SW480 (cell line): ENCODE results near the gene LTF.
A peak's percentile ranks its signal among the peaks of the same experiment; 100 is the strongest.

Experiments
- DNase-seq: peaks from one replicate; pipeline ENCODE4 v3.0.0-alpha.2; 2016; ENCODE audit warnings: low spot score

Gene LTF

DNA sequence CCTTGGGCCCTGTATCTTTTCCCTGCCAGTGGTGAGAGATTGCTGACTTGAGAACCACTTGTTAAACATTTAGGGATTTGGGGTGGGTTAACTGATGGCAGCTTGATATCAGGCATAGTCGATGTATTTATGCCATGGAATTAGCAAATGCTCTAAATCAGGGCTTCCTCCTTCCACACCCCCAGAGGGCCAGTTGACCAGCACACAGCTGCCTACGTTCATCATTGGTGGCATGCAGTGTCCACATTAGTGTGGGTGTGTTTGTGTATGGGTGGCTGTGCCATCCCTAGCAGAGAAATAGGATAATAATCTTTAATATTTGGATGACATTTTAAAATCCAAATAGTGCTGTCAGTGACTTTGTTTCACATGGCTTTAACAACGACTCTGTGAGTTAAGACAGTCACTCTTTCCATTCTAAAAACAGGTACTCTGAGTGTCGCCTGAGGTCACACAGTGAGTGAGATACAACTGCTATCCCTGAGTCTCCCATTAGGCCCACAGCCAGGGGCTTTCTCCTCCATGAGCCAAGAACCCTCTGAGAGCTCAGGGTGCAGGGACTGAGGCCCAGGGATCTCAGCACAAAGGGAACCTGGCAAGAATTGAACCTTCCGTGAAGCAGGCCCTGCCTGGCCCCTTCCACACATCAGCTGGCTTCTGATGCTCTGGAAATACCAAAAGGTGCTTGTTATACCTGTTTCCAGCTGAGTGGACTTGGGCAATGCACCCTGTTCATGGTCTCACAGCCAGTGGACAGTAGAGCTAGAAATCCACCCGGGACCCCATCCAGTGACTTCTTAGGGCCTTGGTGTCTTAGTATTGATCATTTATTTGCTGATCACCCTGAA lies 4.3 kb upstream of the LTF start:
- DNase-seq, result no peak

DNA sequence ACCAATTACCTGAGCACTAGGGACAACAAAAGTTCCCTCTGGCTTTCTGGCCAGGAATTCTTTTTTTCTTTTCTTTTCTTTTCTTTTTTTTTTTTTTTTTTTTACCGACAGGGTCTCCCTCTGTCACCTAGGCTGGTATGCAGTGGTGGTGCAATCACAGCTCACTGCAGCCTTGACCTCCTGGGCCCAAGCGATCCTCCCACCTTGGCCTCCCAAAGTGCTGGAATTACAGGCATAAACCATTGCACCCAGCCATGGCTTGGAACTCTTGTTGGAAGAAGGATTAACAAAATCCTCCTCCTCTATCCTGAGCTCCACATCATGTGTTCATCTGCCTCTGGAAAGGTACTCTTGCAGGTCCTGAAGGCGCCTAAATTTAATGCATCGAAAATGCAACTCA lies 2.9 kb upstream of the LTF start:
- no peak for DNase-seq

DNA sequence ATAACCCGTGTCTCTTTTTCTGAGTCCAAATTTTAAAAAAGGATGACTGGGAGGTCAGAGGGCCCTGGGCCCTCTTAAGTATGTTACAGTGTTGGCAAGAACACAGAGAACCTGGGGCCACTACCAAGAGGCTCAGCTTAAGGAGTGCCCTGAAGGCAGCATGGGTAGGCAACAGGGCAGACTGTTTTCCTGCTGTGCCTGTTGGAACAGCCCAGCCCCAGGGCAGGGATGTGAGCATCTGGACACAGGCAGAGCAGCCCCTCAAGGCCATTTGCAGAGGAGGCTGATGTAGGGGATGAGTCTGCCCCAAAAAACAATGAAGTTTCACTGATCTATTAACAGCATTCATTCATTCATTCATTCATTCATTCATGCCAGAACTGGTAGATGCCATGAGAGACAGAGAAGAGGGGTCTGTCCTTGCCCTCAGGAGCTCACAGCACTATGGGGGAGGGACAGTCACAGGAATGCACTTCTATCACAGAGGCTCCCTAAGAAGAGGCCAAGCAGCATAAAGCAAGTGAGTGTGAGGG lies 2.2 kb upstream of the LTF start:
- no peak for DNase-seq

DNA sequence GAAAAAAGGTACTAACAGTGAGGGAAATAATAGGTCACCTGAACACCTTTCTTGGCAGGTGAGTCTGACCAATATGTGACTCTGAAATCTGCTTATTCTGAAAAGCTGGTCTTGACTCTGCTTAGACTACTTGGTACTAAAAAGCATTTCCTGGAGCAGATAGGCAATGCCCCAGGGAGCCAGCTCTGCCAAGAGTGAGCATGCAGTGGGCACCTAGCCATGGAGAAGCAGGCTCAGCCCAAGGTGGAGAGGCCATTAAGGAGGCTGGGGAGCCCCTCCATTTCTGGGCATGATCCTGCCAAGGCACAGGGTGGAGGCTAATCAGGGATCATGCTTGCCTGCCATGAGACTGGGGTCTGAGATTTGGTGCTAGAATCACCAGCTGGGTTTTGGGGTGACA lies 1.6 kb upstream of the LTF start:
- DNase-seq, result no peak

DNA sequence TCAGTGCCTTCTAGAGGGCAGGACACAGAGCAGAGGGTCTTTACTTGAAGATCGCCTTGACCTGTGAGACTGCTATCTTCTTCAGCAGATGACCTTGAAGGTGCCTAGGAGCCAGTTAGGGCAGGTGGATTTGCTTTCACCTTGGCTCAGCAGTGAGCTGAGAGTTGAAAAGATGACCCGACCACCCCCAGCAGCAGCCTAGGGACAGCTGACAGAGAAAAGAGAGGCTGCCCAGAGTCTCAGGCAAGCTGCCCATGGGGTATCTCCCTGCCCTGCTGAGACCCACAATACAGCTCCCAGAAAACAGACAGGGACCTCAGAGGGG lies 453 bp upstream of the LTF start:
- DNase-seq, result no peak

DNA sequence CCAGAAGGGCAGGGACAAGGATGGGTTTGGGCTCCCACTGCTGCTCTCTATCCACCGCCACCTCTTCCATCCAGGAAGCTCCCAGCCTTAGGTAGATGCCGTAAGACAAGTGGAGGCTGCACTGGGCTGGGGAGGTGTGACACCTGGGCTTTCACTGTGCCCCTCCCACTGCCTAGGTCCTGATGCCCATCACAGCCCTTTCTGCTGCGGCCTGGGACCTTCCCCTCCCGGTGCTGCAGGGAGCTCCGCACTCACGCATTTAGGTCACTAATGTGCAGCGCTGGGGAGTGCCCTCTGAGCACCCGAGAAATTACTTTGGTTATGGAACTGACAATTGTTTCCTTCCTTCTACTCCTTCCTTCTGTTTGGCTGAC lies 850 bp downstream of the LTF start:
- no peak for DNase-seq

DNA sequence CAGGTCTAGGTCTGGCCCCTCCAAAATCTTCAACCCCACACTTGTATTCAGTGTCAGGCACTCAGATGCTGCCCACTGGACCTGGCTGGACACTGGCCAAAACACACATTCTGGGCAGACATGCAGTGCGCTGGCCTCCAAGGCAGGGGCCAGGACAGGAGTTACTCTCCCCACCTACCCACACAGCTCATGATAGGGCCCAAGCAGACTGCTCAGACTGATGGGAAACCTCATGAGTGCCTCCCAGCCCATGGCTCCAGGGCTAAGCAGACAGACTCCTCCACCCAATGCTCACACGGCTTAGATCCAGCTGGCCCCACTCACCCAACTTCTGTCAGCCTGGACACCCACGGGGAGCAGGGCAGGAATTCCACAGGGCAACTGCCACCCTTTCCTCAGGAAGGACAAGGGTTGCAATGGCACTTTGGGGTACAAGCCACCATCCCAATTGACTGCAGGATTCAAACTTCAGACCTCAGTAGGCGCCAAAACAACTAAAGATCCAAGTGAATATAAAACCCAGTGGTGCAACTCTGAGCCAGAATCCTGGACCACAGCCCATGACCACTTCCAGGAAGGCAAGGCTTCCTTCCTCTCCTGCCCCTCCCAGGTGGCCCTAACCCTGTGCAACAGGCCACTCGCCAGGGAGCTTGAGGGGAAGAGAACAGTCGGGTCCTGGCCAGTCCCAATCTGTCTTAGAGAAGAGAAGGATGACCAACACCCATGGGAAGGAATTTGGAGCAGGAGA lies 1.4 kb downstream of the LTF start:
- DNase-seq, result no peak

DNA sequence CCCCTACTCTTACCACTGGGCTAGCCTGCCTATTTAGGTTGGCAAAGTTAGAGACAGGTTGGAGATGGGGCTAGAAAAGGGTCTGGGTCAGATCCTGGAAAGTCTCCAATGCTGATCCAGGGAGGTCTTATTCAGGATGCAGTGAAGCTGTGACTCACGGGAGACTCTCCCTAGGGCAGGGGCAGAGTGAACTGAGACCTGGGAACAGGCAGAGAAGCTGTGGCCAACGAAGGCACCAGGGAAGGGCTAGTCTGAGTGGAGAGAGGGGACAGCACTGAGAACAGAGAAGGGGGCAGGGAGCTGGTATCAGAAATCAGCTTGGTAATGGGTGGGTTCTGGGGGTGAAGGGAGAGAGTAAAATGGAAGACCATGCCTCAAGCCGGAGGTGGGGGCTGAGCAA lies 2.2 kb downstream of the LTF start:
- no peak for DNase-seq

DNA sequence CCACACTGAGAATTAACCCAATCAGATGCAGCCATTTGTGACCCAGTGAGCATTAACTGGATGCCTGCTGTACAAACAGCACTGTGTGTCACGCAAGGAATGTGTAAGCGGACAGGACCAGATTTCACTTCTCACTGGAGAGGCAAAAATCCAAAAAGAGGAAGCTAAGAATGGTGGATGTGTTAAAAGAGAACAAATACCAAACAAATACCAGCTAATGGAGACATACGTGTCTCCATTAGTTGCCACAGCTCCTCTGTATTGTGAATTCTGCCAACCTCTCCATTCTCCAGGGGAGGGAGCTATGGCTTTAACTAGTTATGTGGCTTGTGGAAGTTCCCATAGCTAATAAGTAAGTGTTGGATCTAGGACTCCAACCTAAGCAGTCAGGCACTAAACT lies 2.6 kb downstream of the LTF start:
- peak; percentile 16 for DNase-seq

DNA sequence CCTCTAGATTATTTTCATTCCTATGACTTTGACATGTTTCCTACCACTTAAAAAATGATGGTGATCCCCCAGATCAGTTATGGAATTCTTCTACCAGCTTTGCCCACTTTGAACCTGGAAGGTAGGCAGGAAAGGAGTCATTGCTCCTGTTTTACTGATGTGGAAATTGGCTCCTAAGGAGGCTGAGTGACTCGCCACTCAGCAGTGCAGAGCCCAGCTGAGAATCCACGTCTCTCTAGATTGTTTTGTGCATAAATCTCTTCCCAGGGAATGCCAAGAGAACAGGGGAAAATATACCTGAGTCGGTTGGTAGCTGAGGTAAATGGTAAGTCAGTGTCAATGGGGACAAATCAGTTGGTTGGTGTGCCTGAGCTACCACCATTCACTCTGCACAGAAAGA lies 4.7 kb downstream of the LTF start:
- no peak for DNase-seq

DNA sequence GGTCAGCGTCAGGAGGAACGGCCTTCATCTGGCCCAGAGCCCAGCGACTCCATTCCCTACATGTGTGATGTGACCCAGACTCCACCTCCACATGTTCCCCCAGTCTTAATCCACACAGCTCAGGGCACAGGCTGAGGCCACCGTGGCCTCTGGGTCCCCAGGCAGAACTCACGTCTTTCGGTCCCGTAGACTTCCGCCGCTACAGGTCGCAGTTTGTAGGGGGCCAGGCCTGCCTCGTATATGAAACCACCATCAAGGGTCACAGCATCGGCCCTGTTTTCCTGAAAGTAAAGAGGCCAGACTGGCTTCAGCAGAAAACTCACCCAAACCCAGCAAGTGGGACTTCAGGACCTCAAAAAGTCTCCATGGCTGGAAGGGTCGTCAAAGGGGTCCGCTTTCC lies 8.6 kb downstream of the LTF start:
- DNase-seq, result no peak

DNA sequence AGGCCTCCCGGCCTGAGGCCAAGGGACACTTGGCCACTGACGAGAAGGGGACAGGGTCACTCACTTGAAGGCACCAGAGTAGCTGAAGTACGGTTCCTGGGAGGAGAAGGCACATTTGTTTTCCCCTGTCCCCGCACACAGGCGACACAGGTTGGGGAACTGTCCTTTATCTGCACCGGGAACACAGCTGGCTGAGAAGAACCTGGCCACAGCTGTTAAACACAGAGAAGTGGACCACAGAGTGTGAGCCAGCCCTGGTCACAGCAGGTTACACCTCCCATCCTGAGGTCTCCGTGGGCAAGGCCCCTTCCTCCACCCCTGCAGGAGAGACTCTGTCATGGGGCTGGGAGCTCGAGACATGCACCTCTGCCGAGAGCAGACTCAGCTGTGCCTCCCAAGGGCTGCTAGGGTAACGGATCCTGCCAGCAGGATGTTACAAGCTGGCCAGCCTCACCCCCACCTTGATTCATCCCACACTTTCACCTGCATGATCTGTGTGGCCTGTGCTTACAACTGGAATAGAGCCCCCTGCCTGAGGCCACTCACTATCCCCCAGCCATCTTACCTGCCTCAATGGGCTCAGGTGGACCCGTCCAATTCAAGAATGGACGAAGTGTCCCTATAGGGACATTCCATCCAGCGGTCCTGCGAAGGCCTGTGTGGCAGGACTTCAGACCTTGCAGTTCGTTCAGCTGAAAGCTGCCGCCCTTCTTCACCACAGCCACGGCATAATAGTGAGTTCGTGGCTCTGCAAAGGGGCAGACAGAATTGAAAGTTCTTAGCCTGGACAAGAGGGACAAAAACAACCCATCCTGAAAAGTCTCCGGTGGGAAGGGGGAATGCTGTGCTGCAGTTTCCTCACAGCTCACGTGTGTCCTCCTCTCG lies 9.2 kb downstream of the LTF start:
- no peak for DNase-seq

DNA sequence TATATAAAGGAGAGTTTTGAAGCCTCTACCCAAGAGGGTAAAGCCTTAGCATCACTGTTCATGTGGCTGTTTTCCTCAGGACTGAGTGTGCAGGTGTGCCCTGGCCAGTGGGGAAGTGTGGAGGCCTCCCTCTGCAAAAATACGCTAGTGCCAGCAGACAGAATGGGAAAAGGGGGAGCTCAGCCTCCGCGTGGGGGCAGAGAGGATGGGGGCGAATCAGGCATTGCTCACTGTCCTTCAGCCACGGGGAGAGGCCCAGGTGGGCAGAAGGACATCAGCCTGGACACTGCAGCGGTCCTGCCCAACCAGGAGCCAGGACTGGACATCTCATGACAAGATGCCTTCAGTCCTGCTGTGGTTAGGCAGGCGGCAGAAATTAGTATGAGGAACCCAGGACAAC lies 10.1 kb downstream of the LTF start:
- DNase-seq, result no peak

DNA sequence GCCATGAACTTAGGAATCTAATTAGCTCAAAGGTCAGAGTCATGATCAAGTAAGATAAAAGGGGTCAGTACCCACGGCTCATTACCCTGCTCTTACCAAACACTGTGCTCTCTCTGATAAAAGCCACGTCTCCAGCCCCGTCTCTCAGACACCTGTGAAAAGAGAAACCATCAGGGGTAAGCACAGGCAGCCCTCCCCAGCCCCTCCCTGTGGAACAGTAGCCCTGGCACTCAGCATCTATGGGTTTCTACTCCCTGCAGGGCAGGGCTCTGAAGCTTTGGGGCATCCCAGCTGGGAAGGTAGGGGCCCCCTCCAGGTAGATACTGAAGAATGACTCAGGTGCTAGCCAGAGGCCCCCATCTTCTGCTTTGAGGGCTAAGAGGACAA lies 10.5 kb downstream of the LTF start:
- no peak for DNase-seq

DNA sequence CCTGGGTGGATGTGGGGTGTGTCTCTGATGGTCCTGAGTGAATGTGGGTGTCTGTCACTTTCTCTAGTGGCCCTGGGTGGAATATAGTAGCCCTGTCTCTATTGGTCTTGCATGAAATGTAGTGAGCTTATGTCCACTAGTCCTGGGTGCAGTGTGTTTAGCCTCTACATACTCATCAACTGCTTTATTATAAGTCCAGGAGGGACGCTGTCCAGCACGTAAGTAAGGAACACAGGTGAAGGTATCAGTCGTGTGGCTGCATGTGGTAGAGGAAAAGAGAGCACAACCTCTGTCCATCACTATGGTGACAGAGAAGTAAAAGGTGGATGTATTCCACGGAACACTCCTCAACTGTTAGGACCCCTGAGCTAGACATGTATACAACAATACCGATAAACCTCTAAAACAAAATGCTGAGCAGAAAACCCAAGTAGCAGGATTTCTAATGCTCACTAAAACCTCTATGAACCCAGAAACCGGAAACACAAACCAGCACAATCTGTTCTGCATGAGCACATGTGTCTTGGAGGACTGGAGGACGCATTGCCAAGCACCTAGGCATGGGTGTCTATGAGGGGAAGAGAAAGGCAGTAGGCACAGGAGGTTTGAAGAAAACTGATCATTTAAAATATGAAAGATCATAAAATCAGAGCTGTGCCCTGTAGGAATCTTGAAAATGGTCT lies 11.0 kb downstream of the LTF start:
- no peak for DNase-seq

DNA sequence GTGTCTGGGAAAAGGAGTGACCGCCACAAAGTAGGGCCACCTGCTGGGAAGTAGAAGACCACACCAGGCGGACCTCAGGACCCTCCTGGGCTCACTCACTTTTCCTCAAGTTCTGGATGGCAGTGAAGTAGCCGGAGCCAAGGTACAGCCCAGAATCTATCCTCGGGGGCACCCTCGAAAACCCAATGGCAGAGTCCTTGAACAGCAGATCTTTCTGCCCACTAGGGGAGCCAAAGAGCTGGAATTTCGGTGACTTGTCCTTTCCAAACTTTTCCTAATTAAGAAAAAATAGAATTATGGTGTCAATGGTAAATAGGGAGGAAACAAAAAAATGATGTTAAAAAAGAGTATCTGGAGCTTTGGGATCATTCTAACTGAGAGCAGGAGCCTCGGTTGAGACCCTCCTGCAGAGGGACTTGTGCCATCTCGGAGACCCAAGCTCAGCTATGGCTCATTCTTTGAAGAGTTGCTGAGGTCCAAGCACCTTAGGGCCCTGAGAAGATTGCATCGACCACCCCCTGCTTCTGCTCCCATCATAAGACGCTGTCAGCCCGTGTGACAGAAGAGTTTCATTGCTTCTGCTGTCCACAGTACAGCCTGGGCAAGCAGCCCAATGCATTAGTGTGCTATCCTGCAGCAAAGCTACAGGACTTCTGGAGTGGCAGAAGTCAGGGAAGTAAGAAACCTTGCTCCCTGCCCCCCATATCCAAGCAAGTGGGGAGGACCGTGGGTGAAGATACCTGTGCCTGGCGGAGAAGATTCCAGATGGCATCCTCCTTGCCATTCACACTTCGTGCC lies 14.8 kb downstream of the LTF start:
- DNase-seq, result no peak

DNA sequence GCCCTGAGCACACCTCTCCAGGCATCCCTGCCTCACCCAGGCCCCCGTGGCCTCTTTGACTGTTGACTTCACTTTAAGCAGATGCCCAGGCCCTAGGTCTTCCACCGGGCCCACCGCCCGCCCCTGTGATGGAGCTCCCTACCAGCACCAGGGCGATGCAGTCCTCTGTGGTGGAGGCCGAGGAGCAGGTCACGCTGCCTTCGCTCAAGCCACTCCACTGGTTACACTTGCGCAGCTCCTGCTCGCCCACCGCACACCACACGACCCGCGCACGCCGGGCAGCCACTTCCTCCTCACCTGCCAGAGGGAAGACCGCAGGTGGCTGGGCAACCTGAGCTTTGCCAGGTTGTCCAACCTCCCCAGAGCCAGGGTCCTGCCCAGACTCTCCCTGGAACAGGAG lies 16.0 kb downstream of the LTF start:
- DNase-seq, result no peak

DNA sequence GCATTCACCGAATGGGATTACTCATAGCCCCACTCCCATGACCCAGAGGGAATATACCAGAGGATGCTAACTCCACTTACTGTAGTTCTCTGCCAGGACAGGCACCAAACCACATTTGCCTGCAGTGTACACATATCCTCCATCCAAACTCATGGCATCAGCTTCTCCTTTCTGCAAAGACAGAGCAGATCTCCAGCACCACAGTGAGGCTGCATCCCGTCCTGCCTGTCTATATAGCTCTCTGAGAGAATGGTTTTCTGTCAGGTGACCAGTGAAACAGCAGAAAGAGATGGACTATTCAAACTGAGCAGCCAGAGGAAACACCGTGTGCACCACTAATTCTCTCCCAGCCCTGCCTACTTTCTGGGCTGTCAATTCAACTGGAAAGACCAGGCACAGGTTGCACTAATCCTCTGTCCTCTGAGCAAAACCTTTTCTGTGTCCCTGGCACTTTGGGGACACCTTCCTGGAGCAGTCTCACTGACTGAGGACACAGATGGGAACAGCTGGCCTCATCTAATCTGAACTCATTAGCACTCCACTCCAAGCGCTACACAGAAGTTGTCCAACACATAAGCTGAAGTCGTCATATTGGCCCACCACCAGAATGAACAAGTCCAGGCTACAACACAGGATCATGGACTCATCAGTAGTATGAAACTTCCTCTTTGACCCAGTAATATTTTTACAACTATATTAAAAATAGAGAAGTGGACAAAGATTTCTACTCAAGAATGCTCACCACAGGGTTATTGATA lies 17.3 kb downstream of the LTF start:
- no peak for DNase-seq

DNA sequence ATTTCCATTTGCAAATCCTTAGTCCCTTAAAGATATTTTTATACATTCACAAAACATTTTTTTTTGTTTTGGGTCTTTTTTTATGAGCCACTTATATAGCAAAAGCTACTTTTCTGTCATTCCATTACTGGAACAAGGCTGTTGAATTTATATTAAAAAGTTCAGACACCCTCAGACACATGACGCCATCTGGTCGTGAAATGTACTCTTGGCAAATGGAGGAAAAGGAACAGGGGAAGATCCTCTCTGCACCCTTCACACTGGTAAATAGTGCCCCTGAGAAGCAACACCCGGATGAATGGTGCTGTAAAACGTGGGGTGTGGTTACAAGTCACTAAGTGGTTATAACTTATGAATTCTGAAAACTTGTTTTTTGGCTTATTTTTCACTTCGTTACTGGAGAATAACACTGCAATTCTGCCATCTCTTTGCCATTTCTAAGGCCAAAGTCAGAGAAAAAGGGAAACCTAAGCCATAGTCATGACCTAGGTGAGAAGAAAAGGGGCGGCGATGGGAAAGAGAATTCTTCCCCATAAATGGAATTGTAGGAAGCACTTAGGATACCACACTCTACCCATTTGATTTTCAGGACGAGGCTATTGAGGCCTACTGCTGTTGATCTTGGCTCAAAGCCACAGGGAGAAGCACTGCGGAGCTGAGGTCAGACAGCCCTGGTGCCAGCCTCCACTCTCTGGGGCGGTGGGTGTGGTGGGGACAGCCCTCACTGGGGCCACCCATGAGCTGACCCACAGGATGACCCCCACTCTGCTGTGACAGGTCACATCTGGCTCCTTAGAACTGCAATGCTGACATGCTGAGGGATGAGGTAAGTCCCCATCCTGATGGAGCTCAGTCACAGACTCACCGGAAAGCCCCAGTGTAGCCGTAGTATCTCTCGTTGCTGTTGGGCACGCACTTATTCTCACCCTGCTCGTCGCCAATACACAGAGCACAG lies 21.9 kb downstream of the LTF start:
- no peak for DNase-seq
